Immature natural killer cell (primary cell): ENCODE results near the gene NRXN3. TPM values are rescaled to one million over a fixed set of nuclear protein-coding genes. Genes with fewer than 3 reads are reported as not detected.

Experiments used
- DNase-seq, 3 donors: peaks; one replicate each; pipeline ENCODE4 v3.0.0; 2022; ENCODE audit warnings: mixed read lengths in 1 of 3
- H3K27ac Mint-ChIP-seq, 6 donors: one replicate each; pipeline ENCODE4 v1.8.0; 2020; ENCODE audit warnings: mixed read lengths in 6 of 6, mild to moderate bottlenecking in 5 of 6, inconsistent platforms in 4 of 6, moderate library complexity in 3 of 6
- H3K27me3 Mint-ChIP-seq, 3 donors: one replicate each; pipeline ENCODE4 v1.8.0; 2020 to 2021; ENCODE audit warnings: low read depth in 3 of 3, mild to moderate bottlenecking in 3 of 3, mixed read lengths in 3 of 3, moderate library complexity in 3 of 3, inconsistent platforms in 1 of 3
- H3K36me3 Mint-ChIP-seq, 3 donors: one replicate each; pipeline ENCODE4 v1.8.0; 2020; ENCODE audit warnings: mixed read lengths in 3 of 3, inconsistent platforms in 2 of 3, mild to moderate bottlenecking in 2 of 3
- H3K4me1 Mint-ChIP-seq, 2 donors: one replicate each; pipeline ENCODE4 v1.8.0; 2020; ENCODE audit warnings: inconsistent platforms in 2 of 2, mild to moderate bottlenecking in 2 of 2, mixed read lengths in 2 of 2, moderate library complexity in 1 of 2
- H3K4me3 Mint-ChIP-seq, 5 donors: one replicate each; pipeline ENCODE4 v1.8.0; 2020; ENCODE audit warnings: mild to moderate bottlenecking in 5 of 5, mixed read lengths in 5 of 5, inconsistent platforms in 3 of 5, moderate library complexity in 3 of 5
- H3K9me3 Mint-ChIP-seq, 6 donors: one replicate each; pipeline ENCODE4 v1.8.0; 2020; ENCODE audit warnings: mild to moderate bottlenecking in 6 of 6, mixed read lengths in 6 of 6, inconsistent platforms in 4 of 6, moderate library complexity in 3 of 6
- polyA plus RNA-seq, 3 donors: library from polyadenylated mRNA; unstranded; fragments of 300-500 nt; fragmentation: Illumina TruSeq; gene quantifications; one replicate each; pipeline ENCODE4 v1.2.3, GENCODE V29; 2021

The NRXN3 gene
- polyA plus RNA-seq, 3 donors from 2014 or later, result not detected

GRCh38 chr14:78674820-78675219, 504.6 kb downstream of the NRXN3 start:
- peaks cover 0 to 3% (median 1%) of the 10 kb centered on the region in 3 donors for H3K27me3 Mint-ChIP-seq
- peaks cover 0 to 5% (median 0%) of the 10 kb centered on the region in 6 donors for H3K9me3 Mint-ChIP-seq
- H3K4me3 Mint-ChIP-seq, result no peak overlapping the region
- no peak overlapping the region for H3K27ac Mint-ChIP-seq
- no peaks in the 10 kb centered on the region for H3K4me1 Mint-ChIP-seq
- H3K36me3 Mint-ChIP-seq, result no peaks in the 10 kb centered on the region
- no peak for DNase-seq

GRCh38 chr14:78683206-78683605, 513.0 kb downstream of the NRXN3 start:
- Mint-ChIP-seq H3K4me3 (no peak overlapping the region), H3K9me3 (peaks cover 0 to 12% (median 1%) of the 10 kb centered on the region in 6 donors), H3K4me1 (no peaks in the 10 kb centered on the region), H3K36me3 (no peaks in the 10 kb centered on the region), H3K27me3 (peaks cover 0 to 1% (median 1%) of the 10 kb centered on the region in 3 donors), H3K27ac (no peak overlapping the region)
- no peak for DNase-seq

- no peak for DNase-seq
- Mint-ChIP-seq H3K27me3 (peaks cover 0 to 1% (median 0%) of the 10 kb centered on the region in 3 donors), H3K36me3 (no peaks in the 10 kb centered on the region), H3K4me1 (no peaks in the 10 kb centered on the region), H3K4me3 (no peak overlapping the region), H3K9me3 (peaks cover 0 to 12% (median 1%) of the 10 kb centered on the region in 6 donors), H3K27ac (no peak overlapping the region)
These were observed 513.8 kb downstream of the NRXN3 start for GRCh38 chr14:78683981-78684380.

- H3K4me1 Mint-ChIP-seq, result no peaks in the 10 kb centered on the region
- H3K36me3 Mint-ChIP-seq, result no peaks in the 10 kb centered on the region
- no peak overlapping the region for H3K27ac Mint-ChIP-seq
- no peak overlapping the region for H3K4me3 Mint-ChIP-seq
- DNase-seq, result no peak
- peaks cover 0 to 8% (median 2%) of the 10 kb centered on the region in 6 donors for H3K9me3 Mint-ChIP-seq
- H3K27me3 Mint-ChIP-seq, result peaks cover 0 to 2% (median 1%) of the 10 kb centered on the region in 3 donors
These were observed 518.3 kb downstream of the NRXN3 start for GRCh38 chr14:78688503-78688902.

- H3K27ac Mint-ChIP-seq, result no peak overlapping the region
These were observed 520.7 kb downstream of the NRXN3 start for GRCh38 chr14:78690836-78691235.

GRCh38 chr14:78697341-78697740, 527.2 kb downstream of the NRXN3 start:
- Mint-ChIP-seq H3K27ac (no peak overlapping the region), H3K9me3 (no peaks in the 10 kb centered on the region), H3K4me1 (no peaks in the 10 kb centered on the region), H3K4me3 (no peak overlapping the region), H3K27me3 (peaks cover 0 to 3% (median 1%) of the 10 kb centered on the region in 3 donors), H3K36me3 (no peaks in the 10 kb centered on the region)
- no peak for DNase-seq

More at GRCh38 chr14:78690836-78691235, 520.7 kb downstream of the NRXN3 start:
- peaks cover 0 to 3% (median 0%) of the 10 kb centered on the region in 6 donors for H3K9me3 Mint-ChIP-seq
- no peak for DNase-seq
- no peak overlapping the region for H3K4me3 Mint-ChIP-seq
- peaks cover 0 to 2% (median 1%) of the 10 kb centered on the region in 3 donors for H3K27me3 Mint-ChIP-seq
- H3K4me1 Mint-ChIP-seq, result no peaks in the 10 kb centered on the region
- H3K36me3 Mint-ChIP-seq, result no peaks in the 10 kb centered on the region

GRCh38 chr14:78698991-78699390, 528.8 kb downstream of the NRXN3 start:
- H3K9me3 Mint-ChIP-seq, result peaks cover 0 to 5% (median 0%) of the 10 kb centered on the region in 6 donors
- no peaks in the 10 kb centered on the region for H3K4me1 Mint-ChIP-seq
- H3K27ac Mint-ChIP-seq, result no peak overlapping the region
- no peak overlapping the region for H3K4me3 Mint-ChIP-seq
- H3K36me3 Mint-ChIP-seq, result no peaks in the 10 kb centered on the region
- no peak for DNase-seq
- H3K27me3 Mint-ChIP-seq, result peaks cover 0 to 3% (median 0%) of the 10 kb centered on the region in 3 donors

GRCh38 chr14:78700236-78700635, 530.1 kb downstream of the NRXN3 start:
- Mint-ChIP-seq H3K4me1 (no peaks in the 10 kb centered on the region), H3K27me3 (peaks cover 0 to 3% (median 0%) of the 10 kb centered on the region in 3 donors), H3K27ac (no peak overlapping the region), H3K9me3 (peaks cover 0 to 5% (median 0%) of the 10 kb centered on the region in 6 donors), H3K4me3 (no peak overlapping the region), H3K36me3 (no peaks in the 10 kb centered on the region)
- DNase-seq, result no peak

- Mint-ChIP-seq H3K27me3 (peaks cover 0 to 5% (median 0%) of the 10 kb centered on the region in 3 donors), H3K4me1 (no peaks in the 10 kb centered on the region), H3K9me3 (peaks cover 0 to 5% (median 0%) of the 10 kb centered on the region in 6 donors), H3K4me3 (no peak overlapping the region), H3K27ac (no peak overlapping the region), H3K36me3 (no peaks in the 10 kb centered on the region)
- no peak for DNase-seq
These were observed 531.1 kb downstream of the NRXN3 start for GRCh38 chr14:78701246-78701645.

GRCh38 chr14:78704965-78705364, 534.8 kb downstream of the NRXN3 start:
- no peak overlapping the region for H3K27ac Mint-ChIP-seq
- peaks cover 0 to 2% (median 0%) of the 10 kb centered on the region in 3 donors for H3K27me3 Mint-ChIP-seq
- peaks cover 0 to 5% (median 2%) of the 10 kb centered on the region in 6 donors for H3K9me3 Mint-ChIP-seq
- DNase-seq, result no peak
- H3K4me3 Mint-ChIP-seq, result no peak overlapping the region
- H3K36me3 Mint-ChIP-seq, result no peaks in the 10 kb centered on the region
- no peaks in the 10 kb centered on the region for H3K4me1 Mint-ChIP-seq

GRCh38 chr14:78705989-78706388, 535.8 kb downstream of the NRXN3 start:
- no peaks in the 10 kb centered on the region for H3K4me1 Mint-ChIP-seq
- no peak overlapping the region for H3K27ac Mint-ChIP-seq
- H3K9me3 Mint-ChIP-seq, result peaks cover 0 to 5% (median 2%) of the 10 kb centered on the region in 6 donors
- H3K4me3 Mint-ChIP-seq, result no peak overlapping the region
- H3K36me3 Mint-ChIP-seq, result no peaks in the 10 kb centered on the region
- peaks cover 0 to 2% (median 0%) of the 10 kb centered on the region in 3 donors for H3K27me3 Mint-ChIP-seq
- no peak for DNase-seq

- Mint-ChIP-seq H3K27ac (no peak overlapping the region), H3K4me3 (no peak overlapping the region), H3K36me3 (peaks cover 0 to 5% (median 0%) of the 10 kb centered on the region in 3 donors), H3K4me1 (no peaks in the 10 kb centered on the region), H3K27me3 (peaks cover 0 to 2% (median 0%) of the 10 kb centered on the region in 3 donors), H3K9me3 (peaks cover 2 to 13% (median 5%) of the 10 kb centered on the region in 6 donors)
- no peak for DNase-seq
These were observed 539.8 kb downstream of the NRXN3 start for GRCh38 chr14:78709795-78710557.

- Mint-ChIP-seq H3K9me3 (peaks cover 2 to 13% (median 5%) of the 10 kb centered on the region in 6 donors), H3K27ac (no peak overlapping the region), H3K4me1 (no peaks in the 10 kb centered on the region), H3K4me3 (no peak overlapping the region), H3K36me3 (peaks cover 0 to 5% (median 0%) of the 10 kb centered on the region in 3 donors), H3K27me3 (no peaks in the 10 kb centered on the region)
- no peak for DNase-seq
These were observed 540.8 kb downstream of the NRXN3 start for GRCh38 chr14:78710963-78711362.

- no peak overlapping the region for H3K27ac Mint-ChIP-seq
- no peak overlapping the region for H3K4me3 Mint-ChIP-seq
These were observed 543.5 kb downstream of the NRXN3 start for GRCh38 chr14:78713716-78714115.

More at GRCh38 chr14:78713716-78714115, 543.5 kb downstream of the NRXN3 start:
- H3K36me3 Mint-ChIP-seq, result peaks cover 0 to 5% (median 0%) of the 10 kb centered on the region in 3 donors
- no peak for DNase-seq
- no peaks in the 10 kb centered on the region for H3K27me3 Mint-ChIP-seq
- no peaks in the 10 kb centered on the region for H3K4me1 Mint-ChIP-seq
- H3K9me3 Mint-ChIP-seq, result peaks cover 2 to 18% (median 5%) of the 10 kb centered on the region in 6 donors
